Subcutaneous abdominal adipose tissue (tissue), 5 donors: ENCODE measurements around the gene TGIF2.

Experiments
- H3K27ac ChIP-seq: one replicate; pipeline ENCODE4 v1.7.0; 2013; ENCODE audit warnings: low read depth, mild to moderate bottlenecking, inconsistent platforms, low read length, moderate library complexity
- H3K27me3 ChIP-seq, 5 donors: one replicate each; pipeline ENCODE4 v1.7.0; 2013; ENCODE audit warnings: low read length in 5 of 5, inconsistent platforms in 1 of 5; ENCODE audit not compliant: control insufficient read depth in 5 of 5, insufficient read depth in 4 of 5
- H3K36me3 ChIP-seq, 5 donors: one replicate each; pipeline ENCODE4 v1.7.0; 2013; ENCODE audit warnings: low read length in 5 of 5; ENCODE audit not compliant: control insufficient read depth in 5 of 5, insufficient read depth in 5 of 5
- H3K4me1 ChIP-seq, 5 donors: one replicate each; pipeline ENCODE4 v1.7.0; 2013; ENCODE audit warnings: low read length in 5 of 5, mild to moderate bottlenecking in 3 of 5, moderate library complexity in 1 of 5; ENCODE audit not compliant: control insufficient read depth in 5 of 5, insufficient read depth in 5 of 5
- H3K4me3 ChIP-seq, 5 donors: one replicate each; pipeline ENCODE4 v1.7.0; 2013; ENCODE audit warnings: low read length in 5 of 5, low read depth in 1 of 5
- H3K9ac ChIP-seq, 5 donors: one replicate each; pipeline ENCODE4 v1.7.0; 2013; ENCODE audit warnings: low read length in 5 of 5, mild to moderate bottlenecking in 4 of 5, moderate library complexity in 3 of 5
- H3K9me3 ChIP-seq, 5 donors: one replicate each; pipeline ENCODE4 v1.7.0; 2013; ENCODE audit warnings: low read length in 5 of 5; ENCODE audit not compliant: control insufficient read depth in 5 of 5
- donor health status: healthy.
- donor health status: healthy.
- donor health status: healthy.
- donor health status: healthy.
- donor health status: healthy.

The TGIF2 gene

GRCh38 chr20:36613974-36614373 lies 40.6 kb downstream of the TGIF2 start:
- Histone ChIP-seq H3K9me3 (no peaks in the 10 kb centered on the region), H3K27ac (no peak overlapping the region), H3K4me1 (no peaks in the 10 kb centered on the region), H3K4me3 (no peak overlapping the region), H3K9ac (no peak overlapping the region), H3K27me3 (no peaks in the 10 kb centered on the region), H3K36me3 (peaks cover 6 to 63% (median 58%) of the 10 kb centered on the region in 5 donors)

- H3K4me1 ChIP-seq = no peaks in the 10 kb centered on the region
- no peaks in the 10 kb centered on the region for H3K9me3 ChIP-seq
- H3K27ac ChIP-seq = no peak overlapping the region
- peaks cover 6 to 53% (median 51%) of the 10 kb centered on the region in 5 donors for H3K36me3 ChIP-seq
- no peak overlapping the region for H3K9ac ChIP-seq
- H3K27me3 ChIP-seq = no peaks in the 10 kb centered on the region
- H3K4me3 ChIP-seq = no peak overlapping the region
Observed at GRCh38 chr20:36614781-36615557, 41.6 kb downstream of the TGIF2 start.

GRCh38 chr20:36620917-36621316 lies 47.5 kb downstream of the TGIF2 start:
- Histone ChIP-seq H3K9me3 (no peaks in the 10 kb centered on the region), H3K27me3 (no peaks in the 10 kb centered on the region), H3K9ac (no peak overlapping the region), H3K36me3 (no peaks in the 10 kb centered on the region), H3K27ac (no peak overlapping the region), H3K4me1 (no peaks in the 10 kb centered on the region), H3K4me3 (no peak overlapping the region)

GRCh38 chr20:36623444-36623843 lies 50.0 kb downstream of the TGIF2 start:
- no peaks in the 10 kb centered on the region for H3K27me3 ChIP-seq
- H3K4me3 ChIP-seq = no peak overlapping the region
- no peaks in the 10 kb centered on the region for H3K36me3 ChIP-seq
- H3K9me3 ChIP-seq = no peaks in the 10 kb centered on the region
- no peak overlapping the region for H3K27ac ChIP-seq
- H3K4me1 ChIP-seq = no peaks in the 10 kb centered on the region
- H3K9ac ChIP-seq = no peak overlapping the region

GRCh38 chr20:36624068-36624943 lies 50.9 kb downstream of the TGIF2 start:
- no peaks in the 10 kb centered on the region for H3K27me3 ChIP-seq
- no peak overlapping the region for H3K4me3 ChIP-seq
- no peak overlapping the region for H3K9ac ChIP-seq
- H3K36me3 ChIP-seq = no peaks in the 10 kb centered on the region
- no peak overlapping the region for H3K27ac ChIP-seq
- H3K4me1 ChIP-seq = no peaks in the 10 kb centered on the region
- H3K9me3 ChIP-seq = no peaks in the 10 kb centered on the region

- Histone ChIP-seq H3K36me3 (no peaks in the 10 kb centered on the region), H3K27ac (no peak overlapping the region), H3K9me3 (no peaks in the 10 kb centered on the region), H3K4me1 (no peaks in the 10 kb centered on the region), H3K4me3 (no peak overlapping the region), H3K9ac (no peak overlapping the region), H3K27me3 (no peaks in the 10 kb centered on the region)
Observed at GRCh38 chr20:36624944-36625324, 51.5 kb downstream of the TGIF2 start.

GRCh38 chr20:36628076-36628475 lies 54.7 kb downstream of the TGIF2 start:
- H3K27ac ChIP-seq = no peak overlapping the region

GRCh38 chr20:36629719-36630681 lies 56.6 kb downstream of the TGIF2 start:
- no peaks in the 10 kb centered on the region for H3K27me3 ChIP-seq
- H3K9ac ChIP-seq = no peak overlapping the region
- H3K27ac ChIP-seq = no peak overlapping the region
- H3K36me3 ChIP-seq = no peaks in the 10 kb centered on the region
- no peaks in the 10 kb centered on the region for H3K9me3 ChIP-seq
- no peak overlapping the region for H3K4me3 ChIP-seq
- H3K4me1 ChIP-seq = no peaks in the 10 kb centered on the region

More at GRCh38 chr20:36628076-36628475, 54.7 kb downstream of the TGIF2 start:
- no peaks in the 10 kb centered on the region for H3K9me3 ChIP-seq
- no peak overlapping the region for H3K4me3 ChIP-seq
- H3K36me3 ChIP-seq = no peaks in the 10 kb centered on the region
- no peaks in the 10 kb centered on the region for H3K27me3 ChIP-seq
- no peak overlapping the region for H3K9ac ChIP-seq
- H3K4me1 ChIP-seq = no peaks in the 10 kb centered on the region

GRCh38 chr20:36631646-36632045 lies 58.2 kb downstream of the TGIF2 start:
- Histone ChIP-seq H3K27ac (no peak overlapping the region), H3K9ac (no peak overlapping the region), H3K9me3 (no peaks in the 10 kb centered on the region), H3K4me1 (no peaks in the 10 kb centered on the region), H3K4me3 (no peak overlapping the region), H3K27me3 (no peaks in the 10 kb centered on the region), H3K36me3 (no peaks in the 10 kb centered on the region)
